ENCODE measurements around the gene IKZF5. TPM values are rescaled to one million over a fixed set of nuclear protein-coding genes. Genes with fewer than 3 reads are reported as not detected.

The IKZF5 gene
- total RNA-seq, 4 donors from 2014 or later, result 8.7 to 10.5 (median 9.5) TPM

DNA sequence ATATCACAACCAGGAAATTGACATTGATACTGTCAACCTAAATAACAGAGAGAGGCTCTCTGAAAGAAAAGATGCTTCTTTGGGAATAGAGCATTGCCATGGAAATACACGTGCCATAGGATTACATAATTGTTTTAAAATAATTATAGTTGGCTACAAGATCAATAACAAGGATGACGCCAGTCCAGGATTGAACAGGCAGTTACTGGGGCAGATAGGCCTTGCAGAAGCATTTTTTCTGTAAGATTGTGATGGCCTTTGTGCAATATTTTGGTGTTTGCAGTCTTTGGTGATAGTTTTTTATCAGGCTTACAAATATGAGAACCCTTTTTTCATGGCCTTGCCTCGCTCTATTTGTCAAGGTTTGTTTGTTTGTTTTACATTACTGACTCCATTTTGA lies 10.7 kb upstream of the IKZF5 start:
- 43 to 72% methylated on average over 3 of the region's 3 CpGs for WGBS, 2 donors
- TF ChIP-seq, protein P1, sequence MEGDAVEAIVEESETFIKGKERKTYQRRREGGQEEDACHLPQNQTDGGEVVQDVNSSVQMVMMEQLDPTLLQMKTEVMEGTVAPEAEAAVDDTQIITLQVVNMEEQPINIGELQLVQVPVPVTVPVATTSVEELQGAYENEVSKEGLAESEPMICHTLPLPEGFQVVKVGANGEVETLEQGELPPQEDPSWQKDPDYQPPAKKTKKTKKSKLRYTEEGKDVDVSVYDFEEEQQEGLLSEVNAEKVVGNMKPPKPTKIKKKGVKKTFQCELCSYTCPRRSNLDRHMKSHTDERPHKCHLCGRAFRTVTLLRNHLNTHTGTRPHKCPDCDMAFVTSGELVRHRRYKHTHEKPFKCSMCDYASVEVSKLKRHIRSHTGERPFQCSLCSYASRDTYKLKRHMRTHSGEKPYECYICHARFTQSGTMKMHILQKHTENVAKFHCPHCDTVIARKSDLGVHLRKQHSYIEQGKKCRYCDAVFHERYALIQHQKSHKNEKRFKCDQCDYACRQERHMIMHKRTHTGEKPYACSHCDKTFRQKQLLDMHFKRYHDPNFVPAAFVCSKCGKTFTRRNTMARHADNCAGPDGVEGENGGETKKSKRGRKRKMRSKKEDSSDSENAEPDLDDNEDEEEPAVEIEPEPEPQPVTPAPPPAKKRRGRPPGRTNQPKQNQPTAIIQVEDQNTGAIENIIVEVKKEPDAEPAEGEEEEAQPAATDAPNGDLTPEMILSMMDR (IDR thresholded peaks at IDR 0.05), result no peak
- no peak for TF ChIP-seq POLR2A (IDR thresholded peaks at IDR 0.05)
- no peak overlapping the region for H3K4me3 ChIP-seq (ENCODE audit: low read depth, poor library complexity, severe bottlenecking)
- intact Hi-C loops (cut with DNase I; ENCODE audit: low total_unique reads), result no loop called here
- no peak for DNase-seq (ENCODE audit: low spot score in 2 of 2)

DNA sequence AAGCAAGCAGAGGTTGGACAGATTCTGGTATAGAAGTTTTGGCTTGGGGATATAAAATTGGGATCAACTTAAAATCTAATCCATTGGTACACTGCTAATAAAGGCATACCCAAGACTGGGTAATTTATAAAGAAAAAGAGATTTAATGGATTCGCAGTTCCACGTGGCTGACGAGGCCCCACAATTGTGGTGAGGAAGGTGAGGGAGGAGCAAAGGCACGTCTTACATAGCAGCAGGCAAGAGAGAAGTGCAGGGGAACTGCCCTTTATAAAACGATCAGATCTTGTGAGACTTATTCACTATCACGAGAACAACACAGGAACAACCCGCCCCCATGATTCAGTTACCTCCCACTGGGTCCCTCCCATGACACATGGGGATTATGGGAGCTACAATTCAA lies 9.9 kb upstream of the IKZF5 start:
- TF ChIP-seq, protein P1 (IDR thresholded peaks at IDR 0.05), result no peak
- TF ChIP-seq POLR2A (IDR thresholded peaks at IDR 0.05), result no peak
- WGBS, 2 donors, result 90 to 91% methylated on average over 7 of the region's 7 CpGs
- intact Hi-C loops (cut with DNase I; ENCODE audit: low total_unique reads), result no loop called here
- H3K4me3 ChIP-seq (ENCODE audit: low read depth, poor library complexity, severe bottlenecking), result no peak overlapping the region
- no peak for DNase-seq (ENCODE audit: low spot score in 2 of 2)

DNA sequence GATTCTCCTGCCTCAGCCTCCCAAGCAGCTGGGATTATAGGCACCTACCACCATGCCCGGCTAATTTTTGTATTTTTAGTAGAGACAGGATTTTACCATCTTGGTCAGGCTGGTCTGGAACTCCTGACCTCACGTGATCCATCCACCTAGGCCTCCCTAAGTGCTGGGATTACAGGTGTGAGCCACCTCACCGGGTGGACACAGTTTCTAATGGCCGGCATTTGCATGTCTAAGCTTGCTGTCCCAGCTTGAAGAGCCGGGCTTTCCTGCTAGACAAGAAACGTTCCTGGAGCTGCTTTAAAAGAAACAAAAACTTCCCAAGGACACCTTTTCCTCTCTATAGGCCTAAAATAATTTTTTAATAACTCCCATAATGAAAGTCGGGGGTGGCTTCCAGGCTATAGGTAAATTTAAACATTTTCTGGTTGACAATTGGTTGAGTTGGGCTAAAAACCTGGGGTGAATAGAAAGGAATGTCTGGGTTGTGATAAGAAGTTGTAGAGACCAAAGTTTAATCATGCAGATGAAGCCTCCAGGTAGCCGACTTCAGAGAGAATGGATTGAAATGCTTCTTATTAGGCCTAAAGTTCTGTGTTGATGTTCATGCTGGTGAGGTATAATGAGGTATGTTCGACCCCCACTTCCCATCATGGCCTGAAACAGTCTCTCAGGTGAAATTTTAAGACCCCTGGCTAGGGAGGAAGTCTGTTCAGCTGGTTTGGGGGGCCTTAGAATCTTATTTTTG lies 9.0 kb upstream of the IKZF5 start:
- intact Hi-C loops (cut with DNase I; ENCODE audit: low total_unique reads), result no loop called here
- 52 to 65% methylated on average over 9 of the region's 9 CpGs for WGBS, 2 donors
- peak in 1 of 2 donors; percentile 54 for DNase-seq (ENCODE audit: low spot score in 2 of 2)
- H3K4me3 ChIP-seq (ENCODE audit: low read depth, poor library complexity, severe bottlenecking), result no peak overlapping the region
- no peak for TF ChIP-seq POLR2A (IDR thresholded peaks at IDR 0.05)
- TF ChIP-seq, protein P1 (IDR thresholded peaks at IDR 0.05), result no peak

DNA sequence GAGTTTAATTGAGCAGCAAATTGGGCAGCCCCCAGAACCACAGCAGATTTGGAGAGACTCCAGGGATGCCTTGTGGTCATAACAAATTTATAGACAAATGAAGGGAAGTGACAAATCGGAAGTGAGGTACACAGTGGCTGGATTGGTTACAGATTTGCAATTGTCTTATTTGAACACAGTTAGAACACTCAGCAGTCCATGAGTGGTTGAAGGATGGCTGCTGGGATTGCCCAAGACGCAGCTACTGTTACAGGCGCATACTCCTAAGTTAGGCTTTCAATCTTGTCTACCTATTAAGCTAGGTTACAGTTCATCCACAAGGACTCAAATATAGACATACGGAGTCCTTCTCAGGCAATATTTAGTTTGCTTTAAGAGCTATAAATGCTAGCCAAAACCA lies 7.6 kb upstream of the IKZF5 start:
- no peak for TF ChIP-seq POLR2A (IDR thresholded peaks at IDR 0.05)
- TF ChIP-seq, protein P1 (IDR thresholded peaks at IDR 0.05), result no peak
- 91 to 96% methylated on average over 4 of the region's 4 CpGs for WGBS, 2 donors
- intact Hi-C loops (cut with DNase I; ENCODE audit: low total_unique reads), result no loop called here
- no peak overlapping the region for H3K4me3 ChIP-seq (ENCODE audit: low read depth, poor library complexity, severe bottlenecking)
- DNase-seq (ENCODE audit: low spot score in 2 of 2), result no peak

DNA sequence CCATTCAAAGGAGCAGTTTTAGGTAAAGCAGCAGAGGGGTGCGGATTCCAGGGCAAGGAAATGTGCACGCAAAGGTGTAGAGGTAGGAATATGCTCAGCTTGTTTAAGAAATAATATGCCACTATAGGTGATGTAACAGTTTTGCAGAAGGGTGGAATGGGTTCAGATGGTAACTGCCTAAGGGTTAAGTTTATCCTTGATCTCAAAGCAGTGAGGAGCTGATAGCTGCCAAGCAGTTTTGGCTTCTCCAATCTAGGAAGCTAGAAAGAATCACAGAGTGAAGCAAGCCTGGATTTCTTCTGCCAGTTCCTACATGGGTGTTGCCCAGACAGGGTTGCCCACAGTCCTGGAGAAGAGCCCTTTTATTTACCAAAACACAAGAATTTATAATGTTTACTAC lies 6.2 kb upstream of the IKZF5 start:
- no peak for TF ChIP-seq POLR2A (IDR thresholded peaks at IDR 0.05)
- TF ChIP-seq, protein P1 (IDR thresholded peaks at IDR 0.05), result no peak
- no peak overlapping the region for H3K4me3 ChIP-seq (ENCODE audit: low read depth, poor library complexity, severe bottlenecking)
- peak in 1 of 2 donors; percentile 41 for DNase-seq (ENCODE audit: low spot score in 2 of 2)
- intact Hi-C loops (cut with DNase I; ENCODE audit: low total_unique reads), result no loop called here
- 68% methylated on average over 2 of the region's 2 CpGs for WGBS, 2 donors

Measured in lower leg skin (tissue), 4 donors.